HL-60/S4 treated with phorbol 12-myristate 13-acetate at 8.2 ng/mL for 4 days and 3 days (cell line): ENCODE data around the gene NTN4.
"Not testable (repeated sequence)": the region's sequence is repeated elsewhere in the genome, so short reads cannot be mapped to it uniquely, and the experiment has no call there.

Experiments used
- in situ Hi-C: fragments of 300-500 bp; cut with MboI; formaldehyde crosslinking; loops from 2 replicates; pipeline ENCODE4 v1.15.0; 2022; ENCODE audit warnings: low sequenced_read_pairs

Gene NTN4

GRCh38 chr12:95756362-95756761, 34.2 kb downstream of the NTN4 start:
- in situ Hi-C loops = no loop called here

GRCh38 chr12:95755261-95755865, 35.2 kb downstream of the NTN4 start:
- in situ Hi-C loops = no loop called here

- in situ Hi-C loops = not testable (repeated sequence)
Observed at GRCh38 chr12:95746062-95746461, 44.5 kb downstream of the NTN4 start.

- in situ Hi-C loops = no loop called here
Observed at GRCh38 chr12:95742586-95742985, 48.0 kb downstream of the NTN4 start.

- in situ Hi-C loops = no loop called here
Observed at GRCh38 chr12:95741635-95742034, 48.9 kb downstream of the NTN4 start.

GRCh38 chr12:95740751-95741150, 49.8 kb downstream of the NTN4 start:
- in situ Hi-C loops = no loop called here

GRCh38 chr12:95739561-95740313, 50.8 kb downstream of the NTN4 start:
- in situ Hi-C loops = no loop called here

GRCh38 chr12:95738024-95738611, 52.4 kb downstream of the NTN4 start:
- in situ Hi-C loops = no loop called here

GRCh38 chr12:95736631-95737030, 53.9 kb downstream of the NTN4 start:
- in situ Hi-C loops = no loop called here

- in situ Hi-C loops = not testable (repeated sequence)
Observed at GRCh38 chr12:95735728-95736127, 54.8 kb downstream of the NTN4 start.

- in situ Hi-C loops = no loop called here
Observed at GRCh38 chr12:95733141-95733825, 57.3 kb downstream of the NTN4 start.

GRCh38 chr12:95731519-95731958, 59.0 kb downstream of the NTN4 start:
- in situ Hi-C loops = no loop called here

- in situ Hi-C loops = no loop called here
Observed at GRCh38 chr12:95730457-95730856, 60.1 kb downstream of the NTN4 start.

- in situ Hi-C loops = no loop called here
Observed at GRCh38 chr12:95726903-95727302, 63.7 kb downstream of the NTN4 start.

GRCh38 chr12:95724767-95725166, 65.8 kb downstream of the NTN4 start:
- in situ Hi-C loops = no loop called here

- in situ Hi-C loops = no loop called here
Observed at GRCh38 chr12:95723693-95724384, 66.7 kb downstream of the NTN4 start.

- in situ Hi-C loops = no loop called here
Observed at GRCh38 chr12:95721320-95721719, 69.2 kb downstream of the NTN4 start.

GRCh38 chr12:95720146-95720545, 70.4 kb downstream of the NTN4 start:
- in situ Hi-C loops = no loop called here

GRCh38 chr12:95718772-95719171, 71.8 kb downstream of the NTN4 start:
- in situ Hi-C loops = no loop called here

- in situ Hi-C loops = no loop called here
Observed at GRCh38 chr12:95718006-95718431, 72.5 kb downstream of the NTN4 start.
